C4-2B (cell line): Measurements from ENCODE around the gene DOCK9.

Source experiments
- CTCF ChIP-seq: fragments of 450-650 bp; conservative IDR thresholded peaks from 2 replicates; pipeline ENCODE4 v1.5.1; 2017; ENCODE audit warnings: mild to moderate bottlenecking
- ZFX ChIP-seq: fragments of 450-650 bp; IDR thresholded peaks from 2 replicates; pipeline ENCODE4 v1.6.1; 2017

GRCh38 chr13:98997011-98997730 lies 19.3 kb upstream of the DOCK9 start:
- TF ChIP-seq CTCF (no peak), ZFX (no peak)
